Stimulated activated CD4-positive, alpha-beta T cell treated with anti-CD3 and anti-CD28 coated beads, Interleukin-15, amount 100 ng/mL, for 48 hours (primary cell): Measurements from ENCODE around the gene LHFPL6.
"Not testable (repeated sequence)": the region's sequence is repeated elsewhere in the genome, so short reads cannot be mapped to it uniquely, and the experiment has no call there.

Experiments
- DNase-seq, 2 donors: peaks; one replicate each; pipeline ENCODE4 v3.0.0-alpha.2; 2020; ENCODE audit warnings: low read depth in 2 of 2

LHFPL6 gene

GRCh38 chr13:39350461-39350881 is 252.5 kb downstream of the LHFPL6 start:
- no peak for DNase-seq

GRCh38 chr13:39349391-39349960 is 253.5 kb downstream of the LHFPL6 start:
- DNase-seq, result no peak

- DNase-seq, result no peak
Observed at GRCh38 chr13:39347926-39348901, 254.8 kb downstream of the LHFPL6 start.

GRCh38 chr13:39345982-39346381 is 257.0 kb downstream of the LHFPL6 start:
- DNase-seq, result no peak

GRCh38 chr13:39341251-39341650 is 261.7 kb downstream of the LHFPL6 start:
- no peak for DNase-seq

- not testable (repeated sequence) for DNase-seq
Observed at GRCh38 chr13:39338114-39338513, 264.9 kb downstream of the LHFPL6 start.

- no peak for DNase-seq
Observed at GRCh38 chr13:39336937-39337336, 266.1 kb downstream of the LHFPL6 start.

- DNase-seq, result no peak
Observed at GRCh38 chr13:39336207-39336606, 266.8 kb downstream of the LHFPL6 start.

GRCh38 chr13:39335721-39336120 is 267.3 kb downstream of the LHFPL6 start:
- no peak for DNase-seq

GRCh38 chr13:39330504-39330903 is 272.5 kb downstream of the LHFPL6 start:
- no peak for DNase-seq

- DNase-seq, result no peak
Observed at GRCh38 chr13:39329182-39329639, 273.8 kb downstream of the LHFPL6 start.

GRCh38 chr13:39327172-39327479 is 275.9 kb downstream of the LHFPL6 start:
- no peak for DNase-seq

GRCh38 chr13:39326469-39327171 is 276.4 kb downstream of the LHFPL6 start:
- DNase-seq, result no peak

GRCh38 chr13:39324806-39325311 is 278.1 kb downstream of the LHFPL6 start:
- DNase-seq, result no peak

GRCh38 chr13:39322836-39323585 is 280.0 kb downstream of the LHFPL6 start:
- no peak for DNase-seq

- no peak for DNase-seq
Observed at GRCh38 chr13:39321574-39321973, 281.4 kb downstream of the LHFPL6 start.

GRCh38 chr13:39318161-39318560 is 284.8 kb downstream of the LHFPL6 start:
- DNase-seq, result no peak

GRCh38 chr13:39317291-39317690 is 285.7 kb downstream of the LHFPL6 start:
- no peak for DNase-seq

GRCh38 chr13:39315796-39316195 is 287.2 kb downstream of the LHFPL6 start:
- DNase-seq, result no peak

GRCh38 chr13:39313721-39314120 is 289.3 kb downstream of the LHFPL6 start:
- no peak for DNase-seq

- no peak for DNase-seq
Observed at GRCh38 chr13:39312596-39312995, 290.4 kb downstream of the LHFPL6 start.

GRCh38 chr13:39311619-39312018 is 291.4 kb downstream of the LHFPL6 start:
- no peak for DNase-seq
